ENCODE measurements around the gene DNAJC5. TPM values are rescaled to one million over a fixed set of nuclear protein-coding genes. Genes with fewer than 3 reads are reported as not detected.
"Not testable (repeated sequence)": the region's sequence is repeated elsewhere in the genome, so short reads cannot be mapped to it uniquely, and the experiment has no call there.

Gene DNAJC5
- total and polyA plus RNA-seq, 2 donors (not counting 1 experiment from before 2014, with no cell fraction given): 12.2 to 33.3 TPM

DNA sequence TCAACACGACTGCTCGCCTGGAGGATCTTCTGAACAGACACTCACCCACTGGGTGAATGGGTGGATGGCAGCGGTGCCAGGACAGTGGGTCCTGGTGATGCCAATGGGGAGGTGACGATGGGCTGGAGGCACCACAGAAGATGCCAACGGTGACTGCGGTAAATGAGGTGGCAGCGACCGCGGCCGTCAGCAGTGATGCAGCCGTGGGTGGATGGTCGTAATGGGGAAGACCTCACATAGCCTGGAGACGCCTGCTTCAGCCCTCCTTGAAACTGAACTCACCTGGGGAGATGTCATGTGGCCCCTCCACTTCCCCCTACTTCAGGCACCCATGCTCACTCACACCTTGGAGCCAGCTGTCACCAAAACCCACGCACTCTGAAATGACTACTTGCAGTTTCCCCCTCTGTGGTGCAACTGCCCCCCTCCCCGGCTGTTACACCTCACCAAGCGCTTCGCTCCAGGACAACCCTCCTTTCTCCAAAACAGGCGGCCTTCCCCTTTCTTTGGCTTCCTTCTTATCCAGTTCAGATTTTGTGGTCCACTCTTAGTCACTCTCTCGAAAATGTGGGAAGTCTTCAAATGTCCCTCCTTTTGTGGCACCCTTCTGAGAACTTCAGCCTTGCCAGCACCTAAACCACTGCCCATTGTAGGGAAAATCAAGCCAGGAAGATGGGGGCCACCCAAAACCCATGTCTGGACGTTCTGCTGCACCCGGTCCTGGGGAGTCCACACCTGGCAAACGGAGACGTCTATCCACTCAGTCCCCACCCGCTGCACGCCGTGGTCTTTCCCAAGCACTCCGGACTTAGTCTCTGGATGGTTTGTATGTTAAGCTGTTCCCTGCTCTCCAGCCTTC lies 44.0 kb upstream of the DNAJC5 start:
- ATAC-seq (ENCODE audit: low read depth) (peak; percentile 33), DNase-seq (peak; percentile 70)
- H3K9me3 Mint-ChIP-seq (ENCODE audit: insufficient read depth): no peaks in the 10 kb centered on the region
- ChIA-PET POLR2A (interaction anchor here (0.7 kb wide), 1 partner anchor 163 kb away, joined by 4 read pairs; no protein-coding TSS in a partner anchor), CTCF (no interaction called here)
- peaks cover 7% of the 10 kb centered on the region for H3K4me1 Mint-ChIP-seq
- H3K9ac ChIP-seq (ENCODE audit: low read length): no peak overlapping the region
- no peaks in the 10 kb centered on the region for H3K79me2 ChIP-seq (ENCODE audit: control insufficient read depth, insufficient read depth, low read length)
- H3K4me3 Mint-ChIP-seq: no peak overlapping the region
- no peak overlapping the region for H3K27ac ChIP-seq (ENCODE audit: low read length in 2 of 2)
- H3K27me3 ChIP-seq (replicated peaks in 1 of 4; ENCODE audit: control extremely low read depth in 1 of 4, control insufficient read depth in 3 of 4, insufficient read depth in 4 of 4, low read length in 3 of 4): peaks cover 0 to 59% (median 20%) of the 10 kb centered on the region in 4 experiments
- H4K20me1 ChIP-seq (ENCODE audit: control insufficient read depth, insufficient read depth, low read length, poor library complexity, severe bottlenecking): no peaks in the 10 kb centered on the region
- WGBS (ENCODE audit: insufficient coverage): 42% methylated on average over 19 of the region's 27 CpGs
- no peaks in the 10 kb centered on the region for H3K9me3 ChIP-seq (ENCODE audit: control extremely low read depth in 1 of 3, control insufficient read depth in 2 of 3, insufficient read depth in 1 of 3, low read length in 2 of 3)
- no peaks in the 10 kb centered on the region for H3K36me3 ChIP-seq (replicated peaks in 1 of 2; ENCODE audit: control extremely low read depth in 1 of 2, control insufficient read depth in 1 of 2, extremely low read depth in 1 of 2, insufficient read depth in 2 of 2, low read length in 1 of 2)
- intact Hi-C loops (cut with micrococcal nuclease): no loop called here
- H2AFZ ChIP-seq (ENCODE audit: insufficient read depth, low read depth, low read length, poor library complexity, severe bottlenecking): no peak overlapping the region
- H3K4me1 ChIP-seq (ENCODE audit: control insufficient read depth in 2 of 2, insufficient read depth in 2 of 2, low read length in 2 of 2): peaks cover 28 to 42% of the 10 kb centered on the region in 2 donors
- H3K4me2 ChIP-seq (replicated peaks; ENCODE audit: low read depth, low read length, poor library complexity, severe bottlenecking): no peak overlapping the region
- no peak for TF ChIP-seq EZH2 (IDR thresholded peaks at IDR 0.05; ENCODE audit: borderline replicate concordance, insufficient read depth, low read depth, low read length, poor library complexity, severe bottlenecking)
- TF ChIP-seq, protein P1, sequence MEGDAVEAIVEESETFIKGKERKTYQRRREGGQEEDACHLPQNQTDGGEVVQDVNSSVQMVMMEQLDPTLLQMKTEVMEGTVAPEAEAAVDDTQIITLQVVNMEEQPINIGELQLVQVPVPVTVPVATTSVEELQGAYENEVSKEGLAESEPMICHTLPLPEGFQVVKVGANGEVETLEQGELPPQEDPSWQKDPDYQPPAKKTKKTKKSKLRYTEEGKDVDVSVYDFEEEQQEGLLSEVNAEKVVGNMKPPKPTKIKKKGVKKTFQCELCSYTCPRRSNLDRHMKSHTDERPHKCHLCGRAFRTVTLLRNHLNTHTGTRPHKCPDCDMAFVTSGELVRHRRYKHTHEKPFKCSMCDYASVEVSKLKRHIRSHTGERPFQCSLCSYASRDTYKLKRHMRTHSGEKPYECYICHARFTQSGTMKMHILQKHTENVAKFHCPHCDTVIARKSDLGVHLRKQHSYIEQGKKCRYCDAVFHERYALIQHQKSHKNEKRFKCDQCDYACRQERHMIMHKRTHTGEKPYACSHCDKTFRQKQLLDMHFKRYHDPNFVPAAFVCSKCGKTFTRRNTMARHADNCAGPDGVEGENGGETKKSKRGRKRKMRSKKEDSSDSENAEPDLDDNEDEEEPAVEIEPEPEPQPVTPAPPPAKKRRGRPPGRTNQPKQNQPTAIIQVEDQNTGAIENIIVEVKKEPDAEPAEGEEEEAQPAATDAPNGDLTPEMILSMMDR (IDR thresholded peaks at IDR 0.05): no peak
- no peak overlapping the region for H3K4me3 ChIP-seq (ENCODE audit: control extremely low read depth in 1 of 5, extremely low read depth in 1 of 5, insufficient read depth in 1 of 5, low read depth in 2 of 5, low read length in 4 of 5)
- peaks cover 18% of the 10 kb centered on the region for H3K27me3 Mint-ChIP-seq
- no peak overlapping the region for H3K27ac Mint-ChIP-seq

DNA sequence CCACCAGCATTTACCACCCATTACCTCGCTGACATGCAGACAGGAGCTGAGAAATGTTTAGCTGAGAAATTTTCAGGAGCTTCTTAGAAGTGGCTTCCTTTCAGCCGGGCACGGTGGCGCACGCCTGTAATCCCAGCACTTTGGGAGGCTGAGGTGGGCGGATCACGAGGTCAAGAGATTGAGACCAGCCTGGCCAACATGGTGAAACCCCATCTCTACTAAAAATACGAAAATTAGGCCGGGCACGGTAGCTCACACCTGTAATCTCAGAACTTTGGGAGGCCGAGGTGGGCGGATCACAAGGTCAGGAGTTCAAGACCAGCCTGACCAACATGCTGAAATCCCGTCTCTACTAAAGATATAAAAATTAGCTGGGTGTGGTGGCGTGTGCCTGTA lies 43.4 kb upstream of the DNAJC5 start:
- H3K4me1 ChIP-seq (ENCODE audit: control insufficient read depth in 2 of 2, insufficient read depth in 2 of 2, low read length in 2 of 2): peaks cover 23 to 36% of the 10 kb centered on the region in 2 donors
- intact Hi-C loops (cut with micrococcal nuclease); H3K9ac ChIP-seq (ENCODE audit: low read length); H3K27ac Mint-ChIP-seq; H3K79me2 ChIP-seq (ENCODE audit: control insufficient read depth, insufficient read depth, low read length); H3K4me2 ChIP-seq (replicated peaks; ENCODE audit: low read depth, low read length, poor library complexity, severe bottlenecking); H2AFZ ChIP-seq (ENCODE audit: insufficient read depth, low read depth, low read length, poor library complexity, severe bottlenecking); H3K36me3 ChIP-seq (replicated peaks in 1 of 2; ENCODE audit: control extremely low read depth in 1 of 2, control insufficient read depth in 1 of 2, extremely low read depth in 1 of 2, insufficient read depth in 2 of 2, low read length in 1 of 2); H3K9me3 ChIP-seq (ENCODE audit: control extremely low read depth in 1 of 3, control insufficient read depth in 2 of 3, insufficient read depth in 1 of 3, low read length in 2 of 3); H3K4me1 Mint-ChIP-seq; H3K4me3 Mint-ChIP-seq; H4K20me1 ChIP-seq (ENCODE audit: control insufficient read depth, insufficient read depth, low read length, poor library complexity, severe bottlenecking); H3K4me3 ChIP-seq (ENCODE audit: control extremely low read depth in 1 of 5, extremely low read depth in 1 of 5, insufficient read depth in 1 of 5, low read depth in 2 of 5, low read length in 4 of 5); H3K27ac ChIP-seq (ENCODE audit: low read length in 2 of 2); H3K9me3 Mint-ChIP-seq (ENCODE audit: insufficient read depth); CTCF ChIA-PET; ATAC-seq (ENCODE audit: low read depth); DNase-seq: not testable (repeated sequence)
- H3K27me3 ChIP-seq (replicated peaks in 1 of 4; ENCODE audit: control extremely low read depth in 1 of 4, control insufficient read depth in 3 of 4, insufficient read depth in 4 of 4, low read length in 3 of 4): peaks cover 0 to 53% (median 17%) of the 10 kb centered on the region in 4 experiments
- peaks cover 15% of the 10 kb centered on the region for H3K27me3 Mint-ChIP-seq
- POLR2A ChIA-PET: interaction anchor here (0.7 kb wide), 1 partner anchor 163 kb away, joined by 4 read pairs; no protein-coding TSS in a partner anchor
- 78% methylated on average over 9 of the region's 14 CpGs for WGBS (ENCODE audit: insufficient coverage)

DNA sequence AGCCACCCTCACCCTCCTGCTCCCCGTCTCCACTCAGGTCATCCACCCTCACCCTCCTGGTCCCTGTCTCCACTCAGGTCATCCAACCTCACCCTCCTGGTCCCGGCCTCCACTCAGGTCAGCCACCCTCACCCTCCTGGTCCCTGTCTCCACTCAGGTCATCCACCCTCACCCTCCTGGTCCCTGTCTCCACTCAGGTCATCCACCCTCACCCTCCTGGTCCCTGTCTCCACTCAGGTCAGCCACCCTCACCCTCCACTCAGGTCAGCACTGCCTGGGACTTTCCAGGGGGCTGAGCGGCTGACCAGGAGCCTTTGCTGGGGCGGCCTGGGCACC lies 41.2 kb upstream of the DNAJC5 start:
- Histone ChIP-seq H3K27me3 (replicated peaks in 1 of 4; ENCODE audit: control extremely low read depth in 1 of 4, control insufficient read depth in 3 of 4, insufficient read depth in 4 of 4, low read length in 3 of 4) (peaks cover 0 to 31% (median 10%) of the 10 kb centered on the region in 4 experiments), H3K4me1 (ENCODE audit: control insufficient read depth in 2 of 2, insufficient read depth in 2 of 2, low read length in 2 of 2) (peaks cover 22 to 42% of the 10 kb centered on the region in 2 donors)
- H2AFZ ChIP-seq (ENCODE audit: insufficient read depth, low read depth, low read length, poor library complexity, severe bottlenecking); intact Hi-C loops (cut with micrococcal nuclease); H3K4me2 ChIP-seq (replicated peaks; ENCODE audit: low read depth, low read length, poor library complexity, severe bottlenecking); H3K9me3 ChIP-seq (ENCODE audit: control extremely low read depth in 1 of 3, control insufficient read depth in 2 of 3, insufficient read depth in 1 of 3, low read length in 2 of 3); H3K36me3 ChIP-seq (replicated peaks in 1 of 2; ENCODE audit: control extremely low read depth in 1 of 2, control insufficient read depth in 1 of 2, extremely low read depth in 1 of 2, insufficient read depth in 2 of 2, low read length in 1 of 2); H3K27ac Mint-ChIP-seq; H3K9ac ChIP-seq (ENCODE audit: low read length); H3K9me3 Mint-ChIP-seq (ENCODE audit: insufficient read depth); H3K4me3 Mint-ChIP-seq; ATAC-seq (ENCODE audit: low read depth); H4K20me1 ChIP-seq (ENCODE audit: control insufficient read depth, insufficient read depth, low read length, poor library complexity, severe bottlenecking); H3K79me2 ChIP-seq (ENCODE audit: control insufficient read depth, insufficient read depth, low read length); H3K27ac ChIP-seq (ENCODE audit: low read length in 2 of 2); H3K4me3 ChIP-seq (ENCODE audit: control extremely low read depth in 1 of 5, extremely low read depth in 1 of 5, insufficient read depth in 1 of 5, low read depth in 2 of 5, low read length in 4 of 5); DNase-seq: not testable (repeated sequence)
- WGBS (ENCODE audit: insufficient coverage): 59% methylated on average over 4 of the region's 4 CpGs
- H3K27me3 Mint-ChIP-seq: peaks cover 15% of the 10 kb centered on the region
- POLR2A ChIA-PET: interaction anchor here (0.6 kb wide), 1 partner anchor 333 kb away, joined by 4 read pairs; no protein-coding TSS in a partner anchor
- H3K4me1 Mint-ChIP-seq: peaks cover 25% of the 10 kb centered on the region
- CTCF ChIA-PET: interaction anchor here (0.8 kb wide), 1 partner anchor 67 kb away, joined by 3 read pairs; no protein-coding TSS in a partner anchor

Measured in B cell (primary cell).